IMR-90 (cell line): ENCODE data around the gene MID1IP1.

Experiments
- CTCF ChIP-seq: conservative IDR thresholded peaks from 2 replicates; pipeline ENCODE4 v1.5.1; 2012; ENCODE audit warnings: mild to moderate bottlenecking, low read depth, low read length, improper control_type of control experiment
- NFE2L2 ChIP-seq: fragments of 150-350 bp; IDR thresholded peaks from 2 replicates; pipeline ENCODE4 v1.6.1; 2016; ENCODE audit warnings: low read depth, mild to moderate bottlenecking, low read length
- POLR2A ChIP-seq: IDR thresholded peaks from 2 replicates; pipeline ENCODE4 v1.6.1; 2012; ENCODE audit warnings: mild to moderate bottlenecking, low read depth, low read length
- RAD21 ChIP-seq: IDR thresholded peaks from 2 replicates; pipeline ENCODE4 v1.6.1; 2012; ENCODE audit warnings: low read length, improper control_type of control experiment
- TF ChIP-seq, protein P1 (sequence below): fragments of 150-350 bp; IDR thresholded peaks from 2 replicates; pipeline ENCODE4 v1.6.1; 2016; ENCODE audit warnings: low read depth, mild to moderate bottlenecking, low read length, moderate library complexity, borderline replicate concordance

DNA sequence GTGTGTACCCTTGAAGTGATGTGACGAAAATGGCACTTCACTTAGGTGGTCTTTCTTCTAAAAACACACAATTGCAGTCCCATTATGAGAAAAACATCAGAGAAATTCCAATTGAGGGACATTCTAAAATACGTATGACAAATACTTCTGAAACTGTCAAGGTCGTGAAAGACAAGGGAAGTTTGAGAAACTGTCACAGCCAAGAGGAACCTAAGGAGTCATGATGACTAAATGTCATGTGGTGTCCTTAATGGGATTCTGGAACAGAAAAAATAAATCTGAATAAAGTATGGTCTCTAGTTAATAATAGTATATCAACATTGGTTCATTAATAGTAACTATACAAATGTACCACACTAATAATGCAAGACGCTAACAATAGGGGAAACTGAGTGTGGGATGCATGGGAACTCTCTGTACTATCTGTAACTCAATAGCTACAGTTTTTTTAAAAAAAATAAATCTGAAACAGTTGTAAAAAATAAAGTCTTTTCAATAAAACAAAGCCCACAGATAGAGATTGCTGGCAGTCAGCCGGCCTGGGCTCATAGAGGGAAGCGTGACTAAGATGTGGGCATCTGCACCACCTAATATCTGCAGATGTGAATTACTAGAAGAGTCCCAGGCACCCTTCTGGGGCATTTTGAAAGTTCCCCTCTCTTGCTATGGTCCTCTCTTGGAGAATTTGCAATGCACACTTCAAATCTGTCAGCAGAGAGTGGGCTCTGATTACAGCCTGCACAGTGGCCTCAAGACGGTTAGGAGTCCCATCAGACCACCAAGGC, 47.6 kb downstream of the MID1IP1 start:
- no peak for TF ChIP-seq CTCF
- no peak for TF ChIP-seq POLR2A
- TF ChIP-seq, protein P1, sequence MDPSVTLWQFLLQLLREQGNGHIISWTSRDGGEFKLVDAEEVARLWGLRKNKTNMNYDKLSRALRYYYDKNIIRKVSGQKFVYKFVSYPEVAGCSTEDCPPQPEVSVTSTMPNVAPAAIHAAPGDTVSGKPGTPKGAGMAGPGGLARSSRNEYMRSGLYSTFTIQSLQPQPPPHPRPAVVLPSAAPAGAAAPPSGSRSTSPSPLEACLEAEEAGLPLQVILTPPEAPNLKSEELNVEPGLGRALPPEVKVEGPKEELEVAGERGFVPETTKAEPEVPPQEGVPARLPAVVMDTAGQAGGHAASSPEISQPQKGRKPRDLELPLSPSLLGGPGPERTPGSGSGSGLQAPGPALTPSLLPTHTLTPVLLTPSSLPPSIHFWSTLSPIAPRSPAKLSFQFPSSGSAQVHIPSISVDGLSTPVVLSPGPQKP = no peak
- TF ChIP-seq RAD21 = no peak
- TF ChIP-seq NFE2L2 = no peak
